ENCODE results near the gene POLR1G.
A peak's percentile ranks its signal among the peaks of the same experiment; 100 is the strongest.

The POLR1G gene

GRCh38 chr19:45448887-45449299 is 42.4 kb downstream of the POLR1G start:
- no peak for DNase-seq

- DNase-seq = peak; percentile 38
Observed at GRCh38 chr19:45450012-45450333, 43.5 kb downstream of the POLR1G start.

- DNase-seq = peak; percentile 68
Observed at GRCh38 chr19:45451131-45451849, 44.8 kb downstream of the POLR1G start.

- DNase-seq = no peak
Observed at GRCh38 chr19:45451850-45452387, 45.5 kb downstream of the POLR1G start.

- peak; percentile 89 for DNase-seq
Observed at GRCh38 chr19:45455707-45456499, 49.5 kb downstream of the POLR1G start.

- DNase-seq = no peak
Observed at GRCh38 chr19:45456500-45456815, 50.0 kb downstream of the POLR1G start.

GRCh38 chr19:45457776-45458175 is 51.3 kb downstream of the POLR1G start:
- no peak for DNase-seq

Data from RPMI8226 (cell line).